Fibroblast of skin of right biceps (primary cell): ENCODE data around the gene STX17.

ENCODE experiments used
- DNase-seq: peaks from one replicate; pipeline ENCODE4 v3.0.0-alpha.2; 2013

Gene STX17

GRCh38 chr9:99911600-99911999 is 5.1 kb downstream of the STX17 start:
- no peak for DNase-seq

- DNase-seq, result no peak
Measured at GRCh38 chr9:99916650-99917049, 10.2 kb downstream of the STX17 start.

GRCh38 chr9:99918134-99918533 is 11.7 kb downstream of the STX17 start:
- DNase-seq, result no peak

- DNase-seq, result no peak
Measured at GRCh38 chr9:99919930-99920329, 13.5 kb downstream of the STX17 start.

- DNase-seq, result no peak
Measured at GRCh38 chr9:99921875-99922710, 15.6 kb downstream of the STX17 start.

- DNase-seq, result no peak
Measured at GRCh38 chr9:99922711-99923030, 16.2 kb downstream of the STX17 start.

- DNase-seq, result no peak
Measured at GRCh38 chr9:99925541-99925940, 19.1 kb downstream of the STX17 start.

- DNase-seq, result no peak
Measured at GRCh38 chr9:99929652-99930051, 23.2 kb downstream of the STX17 start.

GRCh38 chr9:99931155-99931840 is 24.8 kb downstream of the STX17 start:
- peak; percentile 4 for DNase-seq

GRCh38 chr9:99936947-99937587 is 30.6 kb downstream of the STX17 start:
- DNase-seq, result no peak

- peak; percentile 7 for DNase-seq
Measured at GRCh38 chr9:99947395-99947794, 40.9 kb downstream of the STX17 start.

GRCh38 chr9:99948482-99948881 is 42.0 kb downstream of the STX17 start:
- no peak for DNase-seq

- DNase-seq, result peak; percentile 16
Measured at GRCh38 chr9:99948896-99949295, 42.4 kb downstream of the STX17 start.

GRCh38 chr9:99953861-99954507 is 47.5 kb downstream of the STX17 start:
- DNase-seq, result no peak

GRCh38 chr9:99954819-99955218 is 48.4 kb downstream of the STX17 start:
- no peak for DNase-seq

GRCh38 chr9:99955606-99956005 is 49.2 kb downstream of the STX17 start:
- DNase-seq, result no peak

GRCh38 chr9:99962680-99963261 is 56.3 kb downstream of the STX17 start:
- no peak for DNase-seq

- DNase-seq, result peak; percentile 65
Measured at GRCh38 chr9:99964336-99964735, 57.9 kb downstream of the STX17 start.

- DNase-seq, result no peak
Measured at GRCh38 chr9:99966001-99966400, 59.5 kb downstream of the STX17 start.

GRCh38 chr9:99966716-99967115 is 60.3 kb downstream of the STX17 start:
- peak; percentile 43 for DNase-seq

- no peak for DNase-seq
Measured at GRCh38 chr9:99967457-99967856, 61.0 kb downstream of the STX17 start.

- no peak for DNase-seq
Measured at GRCh38 chr9:99970481-99970880, 64.0 kb downstream of the STX17 start.

- DNase-seq, result no peak
Measured at GRCh38 chr9:99971410-99971809, 65.0 kb downstream of the STX17 start.
